Epithelial cell of esophagus (primary cell): ENCODE results near the gene PAQR9.

Experiments
- DNase-seq: peaks from one replicate; pipeline ENCODE4 v3.0.0; 2010; ENCODE audit warnings: low read depth
- H3K4me3 ChIP-seq: 2 replicates; pipeline ENCODE4 v1.5.1; 2011; ENCODE audit warnings: mild to moderate bottlenecking, low read length, control low read depth
- CTCF ChIP-seq: IDR thresholded peaks from 2 replicates; pipeline ENCODE4 v1.5.1; 2011; ENCODE audit warnings: low read depth, mild to moderate bottlenecking, low read length, control low read depth, inconsistent platforms; ENCODE audit not compliant: insufficient read depth; ENCODE audit errors: missing control alignments

The PAQR9 gene

GRCh38 chr3:142935963-142936362, 27.5 kb downstream of the PAQR9 start:
- TF ChIP-seq CTCF = no peak
- no peak overlapping the region for H3K4me3 ChIP-seq
- DNase-seq = no peak

GRCh38 chr3:142934887-142935269, 28.6 kb downstream of the PAQR9 start:
- H3K4me3 ChIP-seq = no peak overlapping the region
- DNase-seq = no peak
- no peak for TF ChIP-seq CTCF

- no peak for DNase-seq
- no peak overlapping the region for H3K4me3 ChIP-seq
- TF ChIP-seq CTCF = no peak
These were observed 29.2 kb downstream of the PAQR9 start for GRCh38 chr3:142934128-142934886.

GRCh38 chr3:142931222-142931621, 32.3 kb downstream of the PAQR9 start:
- peak; percentile 21 for TF ChIP-seq CTCF
- no peak overlapping the region for H3K4me3 ChIP-seq
- peak; percentile 75 for DNase-seq

GRCh38 chr3:142930463-142930862, 33.0 kb downstream of the PAQR9 start:
- no peak for DNase-seq
- no peak overlapping the region for H3K4me3 ChIP-seq
- no peak for TF ChIP-seq CTCF

GRCh38 chr3:142929890-142930289, 33.6 kb downstream of the PAQR9 start:
- TF ChIP-seq CTCF = no peak
- H3K4me3 ChIP-seq = no peak overlapping the region
- no peak for DNase-seq

GRCh38 chr3:142929109-142929508, 34.4 kb downstream of the PAQR9 start:
- H3K4me3 ChIP-seq = no peak overlapping the region
- peak; percentile 83 for DNase-seq
- TF ChIP-seq CTCF = peak; percentile 71
